Measurements from ENCODE around the gene POLL.

Gene POLL

DNA sequence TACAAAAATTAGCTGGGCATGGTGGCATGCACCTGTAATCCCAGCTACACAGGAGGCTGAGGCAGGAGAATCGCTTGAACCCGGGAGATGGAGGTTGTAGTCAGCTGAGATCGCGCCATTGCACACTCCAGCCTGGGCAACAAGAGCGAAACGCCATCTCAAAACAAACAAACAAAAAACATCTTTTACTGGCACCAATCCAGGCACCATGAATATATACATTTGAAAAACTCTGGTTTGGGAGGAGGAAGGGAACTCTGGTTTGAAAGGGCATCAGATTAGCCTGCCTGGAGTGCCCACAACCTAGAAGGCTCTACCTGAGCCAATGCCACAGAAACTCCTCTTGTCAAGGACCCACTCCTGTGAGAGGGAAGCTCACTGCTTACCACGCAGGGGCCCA, 15.9 kb downstream of the POLL start:
- H3K27ac ChIP-seq (replicated peaks): no peak overlapping the region
- TF ChIP-seq SPI1 (IDR thresholded peaks at IDR 0.05; ENCODE audit: borderline replicate concordance, low read depth): no peak
- TF ChIP-seq POLR2AphosphoS5 (IDR thresholded peaks at IDR 0.05; ENCODE audit: low read depth): no peak
- TF ChIP-seq, protein P1, sequence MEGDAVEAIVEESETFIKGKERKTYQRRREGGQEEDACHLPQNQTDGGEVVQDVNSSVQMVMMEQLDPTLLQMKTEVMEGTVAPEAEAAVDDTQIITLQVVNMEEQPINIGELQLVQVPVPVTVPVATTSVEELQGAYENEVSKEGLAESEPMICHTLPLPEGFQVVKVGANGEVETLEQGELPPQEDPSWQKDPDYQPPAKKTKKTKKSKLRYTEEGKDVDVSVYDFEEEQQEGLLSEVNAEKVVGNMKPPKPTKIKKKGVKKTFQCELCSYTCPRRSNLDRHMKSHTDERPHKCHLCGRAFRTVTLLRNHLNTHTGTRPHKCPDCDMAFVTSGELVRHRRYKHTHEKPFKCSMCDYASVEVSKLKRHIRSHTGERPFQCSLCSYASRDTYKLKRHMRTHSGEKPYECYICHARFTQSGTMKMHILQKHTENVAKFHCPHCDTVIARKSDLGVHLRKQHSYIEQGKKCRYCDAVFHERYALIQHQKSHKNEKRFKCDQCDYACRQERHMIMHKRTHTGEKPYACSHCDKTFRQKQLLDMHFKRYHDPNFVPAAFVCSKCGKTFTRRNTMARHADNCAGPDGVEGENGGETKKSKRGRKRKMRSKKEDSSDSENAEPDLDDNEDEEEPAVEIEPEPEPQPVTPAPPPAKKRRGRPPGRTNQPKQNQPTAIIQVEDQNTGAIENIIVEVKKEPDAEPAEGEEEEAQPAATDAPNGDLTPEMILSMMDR (IDR thresholded peaks at IDR 0.05; ENCODE audit: insufficient read depth, low read length): no peak
- no peak for TF ChIP-seq GABPA (IDR thresholded peaks at IDR 0.05; ENCODE audit: low read depth)
- TF ChIP-seq, protein P2, sequence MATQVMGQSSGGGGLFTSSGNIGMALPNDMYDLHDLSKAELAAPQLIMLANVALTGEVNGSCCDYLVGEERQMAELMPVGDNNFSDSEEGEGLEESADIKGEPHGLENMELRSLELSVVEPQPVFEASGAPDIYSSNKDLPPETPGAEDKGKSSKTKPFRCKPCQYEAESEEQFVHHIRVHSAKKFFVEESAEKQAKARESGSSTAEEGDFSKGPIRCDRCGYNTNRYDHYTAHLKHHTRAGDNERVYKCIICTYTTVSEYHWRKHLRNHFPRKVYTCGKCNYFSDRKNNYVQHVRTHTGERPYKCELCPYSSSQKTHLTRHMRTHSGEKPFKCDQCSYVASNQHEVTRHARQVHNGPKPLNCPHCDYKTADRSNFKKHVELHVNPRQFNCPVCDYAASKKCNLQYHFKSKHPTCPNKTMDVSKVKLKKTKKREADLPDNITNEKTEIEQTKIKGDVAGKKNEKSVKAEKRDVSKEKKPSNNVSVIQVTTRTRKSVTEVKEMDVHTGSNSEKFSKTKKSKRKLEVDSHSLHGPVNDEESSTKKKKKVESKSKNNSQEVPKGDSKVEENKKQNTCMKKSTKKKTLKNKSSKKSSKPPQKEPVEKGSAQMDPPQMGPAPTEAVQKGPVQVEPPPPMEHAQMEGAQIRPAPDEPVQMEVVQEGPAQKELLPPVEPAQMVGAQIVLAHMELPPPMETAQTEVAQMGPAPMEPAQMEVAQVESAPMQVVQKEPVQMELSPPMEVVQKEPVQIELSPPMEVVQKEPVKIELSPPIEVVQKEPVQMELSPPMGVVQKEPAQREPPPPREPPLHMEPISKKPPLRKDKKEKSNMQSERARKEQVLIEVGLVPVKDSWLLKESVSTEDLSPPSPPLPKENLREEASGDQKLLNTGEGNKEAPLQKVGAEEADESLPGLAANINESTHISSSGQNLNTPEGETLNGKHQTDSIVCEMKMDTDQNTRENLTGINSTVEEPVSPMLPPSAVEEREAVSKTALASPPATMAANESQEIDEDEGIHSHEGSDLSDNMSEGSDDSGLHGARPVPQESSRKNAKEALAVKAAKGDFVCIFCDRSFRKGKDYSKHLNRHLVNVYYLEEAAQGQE (IDR thresholded peaks at IDR 0.05; ENCODE audit: insufficient replicate concordance, low read depth): no peak
- H3K4me3 ChIP-seq (replicated peaks; ENCODE audit: insufficient read depth, low read length): no peak overlapping the region
- no peak for DNase-seq (ENCODE audit: low read depth in 1 of 2, low spot score in 1 of 2)
- H3K27me3 ChIP-seq (ENCODE audit: insufficient read depth, poor library complexity, severe bottlenecking): peaks cover 18% of the 10 kb centered on the region

- TF ChIP-seq POLR2AphosphoS5 (IDR thresholded peaks at IDR 0.05; ENCODE audit: low read depth) (no peak), SPI1 (IDR thresholded peaks at IDR 0.05; ENCODE audit: borderline replicate concordance, low read depth) (no peak), GABPA (IDR thresholded peaks at IDR 0.05; ENCODE audit: low read depth) (no peak)
- TF ChIP-seq, protein P1 (IDR thresholded peaks at IDR 0.05; ENCODE audit: insufficient read depth, low read length): no peak
- TF ChIP-seq, protein P2 (IDR thresholded peaks at IDR 0.05; ENCODE audit: insufficient replicate concordance, low read depth): no peak
- Histone ChIP-seq H3K27ac (replicated peaks) (no peak overlapping the region), H3K4me3 (replicated peaks; ENCODE audit: insufficient read depth, low read length) (no peak overlapping the region), H3K27me3 (ENCODE audit: insufficient read depth, poor library complexity, severe bottlenecking) (peaks cover 23% of the 10 kb centered on the region)
- no peak for DNase-seq (ENCODE audit: low read depth in 1 of 2, low spot score in 1 of 2)
These were observed 16.7 kb downstream of the POLL start for GRCh38 chr10:101571271-101571925.

- peak; percentile 52 to 54 for DNase-seq (ENCODE audit: low read depth in 1 of 2, low spot score in 1 of 2)
- Histone ChIP-seq H3K4me3 (replicated peaks; ENCODE audit: insufficient read depth, low read length) (peak overlapping the region; percentile 62), H3K27ac (replicated peaks) (no peak overlapping the region; the same call in 1 of the 2 replicates), H3K27me3 (ENCODE audit: insufficient read depth, poor library complexity, severe bottlenecking) (peaks cover 30% of the 10 kb centered on the region)
- TF ChIP-seq, protein P2 (IDR thresholded peaks at IDR 0.05; ENCODE audit: insufficient replicate concordance, low read depth): no peak
- TF ChIP-seq SPI1 (IDR thresholded peaks at IDR 0.05; ENCODE audit: borderline replicate concordance, low read depth) (no peak), POLR2AphosphoS5 (IDR thresholded peaks at IDR 0.05; ENCODE audit: low read depth) (no peak), GABPA (IDR thresholded peaks at IDR 0.05; ENCODE audit: low read depth) (no peak)
- TF ChIP-seq, protein P1 (IDR thresholded peaks at IDR 0.05; ENCODE audit: insufficient read depth, low read length): no peak
These were observed 17.4 kb downstream of the POLL start for GRCh38 chr10:101570428-101571270.
